Left ventricle myocardium inferior (tissue), 1 donor: ENCODE results near the gene ANTKMT. TPM values are rescaled to one million over a fixed set of nuclear protein-coding genes. Genes with fewer than 3 reads are reported as not detected.

Experiments
- DNase-seq: peaks from one replicate; pipeline ENCODE4 v3.0.0-alpha.2; 2020
- H3K27ac ChIP-seq: fragments of 200-600 bp; replicated peaks from 2 replicates; pipeline ENCODE4 v1.8.0; 2021
- H3K27me3 ChIP-seq: fragments of 200-600 bp; 2 replicates; pipeline ENCODE4 v1.8.0; 2021; ENCODE audit warnings: low read depth
- H3K36me3 ChIP-seq: fragments of 200-600 bp; 2 replicates; pipeline ENCODE4 v1.8.0; 2021
- H3K4me1 ChIP-seq: fragments of 200-600 bp; 2 replicates; pipeline ENCODE4 v1.8.0; 2021
- H3K4me3 ChIP-seq: fragments of 200-600 bp; 2 replicates; pipeline ENCODE4 v1.8.0; 2021; ENCODE audit warnings: mild to moderate bottlenecking, moderate library complexity
- H3K9me3 ChIP-seq: fragments of 200-600 bp; replicated peaks from 2 replicates; pipeline ENCODE4 v1.8.0; 2021
- intact Hi-C: fragments of 100-400 bp; cut with micrococcal nuclease; formaldehyde crosslinking; loops from one replicate; pipeline ENCODE4 v1.11.0; 2022
- long read RNA-seq: library from polyadenylated mRNA; unstranded; transcript quantifications from one replicate; pipeline ENCODE4 v2.0.0, GENCODE V29; 2021
- total RNA-seq: library from RNA; stranded (reverse); fragmentation: NEBNext Ultra II Directional; extraction: Animal tissue kit (Norgen Biotek cat#: 25700); gene quantifications from one replicate; pipeline ENCODE4 v1.2.1, GENCODE V29; 2021
- TF ChIP-seq, protein P1 (sequence below): fragments of 200-600 bp; IDR thresholded peaks from 2 replicates; pipeline ENCODE4 v1.8.0; 2021; ENCODE audit warnings: antibody characterized with exemption, mild to moderate bottlenecking, borderline replicate concordance
- donor health status: DM: no; HTN: yes; CAD: no; lungs with severe emphysema.

ANTKMT gene, protein sequence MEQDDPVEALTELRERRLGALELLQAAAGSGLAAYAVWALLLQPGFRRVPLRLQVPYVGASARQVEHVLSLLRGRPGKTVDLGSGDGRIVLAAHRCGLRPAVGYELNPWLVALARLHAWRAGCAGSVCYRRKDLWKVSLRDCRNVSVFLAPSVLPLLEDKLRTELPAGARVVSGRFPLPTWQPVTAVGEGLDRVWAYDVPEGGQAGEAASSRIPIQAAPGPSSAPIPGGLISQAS
- total RNA-seq, result 30.7 TPM
- long read RNA-seq, transcript FAM173A-207 (5 exons, 1,052 nt), result major isoform, 11 of 41 reads
- long read RNA-seq, transcript FAM173A-201 (4 exons, 806 nt), result minor isoform, 8 of 41 reads
- long read RNA-seq, transcript FAM173A-204 (4 exons, 800 nt), result minor isoform, 6 of 41 reads
- long read RNA-seq, partial matches to known transcripts, result 8 of 41 reads
- long read RNA-seq, other reads (novel, unspliced or antisense), result 7 of 41 reads

- TF ChIP-seq, protein P1, sequence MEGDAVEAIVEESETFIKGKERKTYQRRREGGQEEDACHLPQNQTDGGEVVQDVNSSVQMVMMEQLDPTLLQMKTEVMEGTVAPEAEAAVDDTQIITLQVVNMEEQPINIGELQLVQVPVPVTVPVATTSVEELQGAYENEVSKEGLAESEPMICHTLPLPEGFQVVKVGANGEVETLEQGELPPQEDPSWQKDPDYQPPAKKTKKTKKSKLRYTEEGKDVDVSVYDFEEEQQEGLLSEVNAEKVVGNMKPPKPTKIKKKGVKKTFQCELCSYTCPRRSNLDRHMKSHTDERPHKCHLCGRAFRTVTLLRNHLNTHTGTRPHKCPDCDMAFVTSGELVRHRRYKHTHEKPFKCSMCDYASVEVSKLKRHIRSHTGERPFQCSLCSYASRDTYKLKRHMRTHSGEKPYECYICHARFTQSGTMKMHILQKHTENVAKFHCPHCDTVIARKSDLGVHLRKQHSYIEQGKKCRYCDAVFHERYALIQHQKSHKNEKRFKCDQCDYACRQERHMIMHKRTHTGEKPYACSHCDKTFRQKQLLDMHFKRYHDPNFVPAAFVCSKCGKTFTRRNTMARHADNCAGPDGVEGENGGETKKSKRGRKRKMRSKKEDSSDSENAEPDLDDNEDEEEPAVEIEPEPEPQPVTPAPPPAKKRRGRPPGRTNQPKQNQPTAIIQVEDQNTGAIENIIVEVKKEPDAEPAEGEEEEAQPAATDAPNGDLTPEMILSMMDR, result no peak
- DNase-seq, result peak; percentile 78
- Histone ChIP-seq H3K27ac (peak within 1 kb of the TSS; percentile 97), H3K4me3 (peak within 1 kb of the TSS; percentile 96), H3K36me3 (no peaks in the 10 kb centered on the region), H3K27me3 (peaks cover 4% of the 10 kb centered on the region), H3K4me1 (peaks cover 49% of the 10 kb centered on the region), H3K9me3 (no peaks in the 10 kb centered on the region)
- intact Hi-C loops, result no loop called here
Measured at GRCh38 chr16:720990-721764, at the start of gene ANTKMT. Gene ANTKMT (plus strand): TSS chr16:721146. CDS start chr16:721275, 129 bp downstream.

- Histone ChIP-seq H3K4me1 (peaks cover 50% of the 10 kb centered on the region), H3K27ac (no peak overlapping the region), H3K36me3 (peaks cover 55% of the 10 kb centered on the region), H3K4me3 (no peak overlapping the region), H3K9me3 (no peaks in the 10 kb centered on the region), H3K27me3 (peaks cover 2% of the 10 kb centered on the region)
- intact Hi-C loops, result no loop called here
- DNase-seq, result no peak
- TF ChIP-seq, protein P1, result no peak
Measured at GRCh38 chr16:671353-672131, 49.4 kb upstream of the ANTKMT start.

- intact Hi-C loops, result no loop called here
- peaks cover 55% of the 10 kb centered on the region for H3K36me3 ChIP-seq
- TF ChIP-seq, protein P1, result no peak
- no peak for DNase-seq
- H3K4me3 ChIP-seq, result no peak overlapping the region
- H3K9me3 ChIP-seq, result no peaks in the 10 kb centered on the region
- H3K27me3 ChIP-seq, result peaks cover 11% of the 10 kb centered on the region
- H3K27ac ChIP-seq, result no peak overlapping the region
- H3K4me1 ChIP-seq, result peaks cover 45% of the 10 kb centered on the region
Measured at GRCh38 chr16:672371-672770, 48.6 kb upstream of the ANTKMT start.

DNA sequence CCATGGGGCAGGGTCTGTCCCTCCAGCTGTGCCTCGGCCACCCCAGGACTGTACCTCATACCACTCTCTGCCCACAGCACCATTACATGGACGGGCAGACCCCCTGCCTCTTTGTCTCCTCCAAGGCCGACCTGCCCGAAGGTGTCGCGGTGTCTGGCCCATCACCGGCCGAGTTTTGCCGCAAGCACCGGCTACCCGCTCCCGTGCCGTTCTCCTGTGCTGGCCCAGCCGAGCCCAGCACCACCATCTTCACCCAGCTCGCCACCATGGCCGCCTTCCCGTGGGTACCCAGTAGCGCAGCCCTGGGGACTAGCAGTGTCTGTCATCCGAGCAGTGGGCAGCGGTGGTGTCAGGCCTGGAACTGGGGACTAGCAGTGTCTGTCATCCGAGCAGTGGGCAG is 48.1 kb upstream of the ANTKMT start:
- H3K36me3 ChIP-seq, result peaks cover 55% of the 10 kb centered on the region
- DNase-seq, result no peak
- no peak overlapping the region for H3K4me3 ChIP-seq
- intact Hi-C loops, result no loop called here
- no peaks in the 10 kb centered on the region for H3K9me3 ChIP-seq
- H3K27me3 ChIP-seq, result peaks cover 15% of the 10 kb centered on the region
- TF ChIP-seq, protein P1, result no peak
- H3K4me1 ChIP-seq, result peaks cover 40% of the 10 kb centered on the region
- no peak overlapping the region for H3K27ac ChIP-seq

DNA sequence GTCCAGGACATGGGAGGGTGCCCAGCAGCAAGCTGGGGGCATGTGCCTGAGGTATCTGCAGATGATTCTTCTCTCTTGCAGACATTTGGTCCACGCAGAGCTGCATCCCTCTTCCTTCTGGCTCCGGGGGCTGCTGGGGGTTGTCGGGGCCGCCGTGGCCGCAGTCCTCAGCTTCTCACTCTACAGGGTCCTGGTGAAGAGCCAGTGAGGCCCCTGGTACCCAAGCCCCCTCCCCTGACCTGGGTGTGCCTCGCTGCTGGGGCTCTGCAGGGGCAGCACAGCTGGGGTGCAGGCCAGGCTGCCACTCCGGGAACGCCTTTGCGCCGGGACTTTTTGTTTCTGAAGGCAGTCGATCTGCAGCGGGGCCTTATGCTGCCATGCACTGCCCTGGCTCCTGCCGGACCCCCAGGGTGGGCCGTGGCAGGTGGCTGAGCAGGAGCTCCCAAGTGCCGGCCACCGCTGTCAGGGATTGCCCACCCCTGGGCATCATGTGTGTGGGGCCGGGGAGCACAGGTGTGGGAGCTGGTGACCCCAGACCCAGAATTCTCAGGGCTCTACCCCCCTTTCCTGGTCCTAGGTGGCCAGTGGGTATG is 47.5 kb upstream of the ANTKMT start:
- peaks cover 19% of the 10 kb centered on the region for H3K27me3 ChIP-seq
- peaks cover 55% of the 10 kb centered on the region for H3K36me3 ChIP-seq
- H3K9me3 ChIP-seq, result no peaks in the 10 kb centered on the region
- TF ChIP-seq, protein P1, result no peak
- H3K4me1 ChIP-seq, result peaks cover 35% of the 10 kb centered on the region
- no peak overlapping the region for H3K4me3 ChIP-seq
- no peak overlapping the region for H3K27ac ChIP-seq
- DNase-seq, result no peak
- intact Hi-C loops, result no loop called here
